Activated T-helper 1 cell treated with anti-CD3 and anti-CD28 coated beads, Interleukin-2, amount 50 U/mL, for 16 hours (primary cell): ENCODE measurements around the gene SDK1.

Experiments used
- DNase-seq, 2 donors: peaks; one replicate each; pipeline ENCODE4 v3.0.0-alpha.2; 2020; ENCODE audit warnings: low read depth in 1 of 2, low spot score in 1 of 2

SDK1 gene

DNA sequence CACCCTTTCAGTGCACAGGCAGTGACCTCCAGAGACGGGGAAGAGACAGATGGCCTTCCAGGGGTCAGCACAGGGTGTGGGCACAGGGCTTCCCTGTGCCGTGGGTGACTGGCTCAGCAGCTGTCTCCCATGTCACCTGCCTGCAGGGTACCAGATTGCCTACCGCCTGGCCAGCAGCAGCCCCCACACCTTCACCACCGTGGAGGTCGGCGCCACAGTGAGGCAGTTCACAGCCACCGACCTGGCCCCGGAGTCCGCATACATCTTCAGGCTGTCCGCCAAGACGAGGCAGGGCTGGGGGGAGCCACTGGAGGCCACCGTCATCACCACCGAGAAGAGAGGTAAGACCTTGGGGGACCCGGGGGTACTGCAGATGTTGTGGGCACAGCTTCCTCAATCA lies 844.5 kb downstream of the SDK1 start:
- no peak for DNase-seq

DNA sequence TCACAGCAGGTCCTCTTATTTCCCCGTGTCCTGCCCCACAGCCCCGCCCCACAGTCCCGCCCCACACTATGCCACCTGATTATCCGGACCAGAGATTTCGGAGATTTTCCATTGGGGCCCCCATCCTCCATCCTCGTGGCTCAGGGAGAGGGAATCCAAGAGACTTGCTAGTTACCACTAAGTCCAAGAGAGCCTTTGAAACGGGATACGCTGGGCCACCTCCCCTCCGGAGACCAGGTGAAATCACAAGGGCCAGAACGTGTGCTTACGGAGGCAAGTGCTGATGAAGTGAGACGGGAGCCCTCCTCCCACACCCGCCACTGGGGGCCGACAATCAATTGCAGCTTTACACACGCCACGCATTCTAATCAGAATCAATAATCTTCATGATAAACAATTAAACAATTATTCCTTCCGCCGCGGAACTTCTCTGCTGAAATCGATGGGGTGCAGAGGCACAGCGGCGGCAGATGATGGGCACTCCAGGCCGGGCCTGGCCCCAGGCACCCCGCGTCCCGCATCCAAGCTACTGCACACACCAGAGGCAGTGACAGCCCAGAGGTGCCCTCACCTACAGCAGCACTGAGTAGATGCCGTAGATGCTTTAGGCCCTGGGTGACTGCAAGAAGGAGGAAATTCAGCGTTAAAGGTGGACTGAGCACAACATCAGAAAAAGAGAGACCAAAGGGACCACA lies 847.0 kb downstream of the SDK1 start:
- no peak for DNase-seq

DNA sequence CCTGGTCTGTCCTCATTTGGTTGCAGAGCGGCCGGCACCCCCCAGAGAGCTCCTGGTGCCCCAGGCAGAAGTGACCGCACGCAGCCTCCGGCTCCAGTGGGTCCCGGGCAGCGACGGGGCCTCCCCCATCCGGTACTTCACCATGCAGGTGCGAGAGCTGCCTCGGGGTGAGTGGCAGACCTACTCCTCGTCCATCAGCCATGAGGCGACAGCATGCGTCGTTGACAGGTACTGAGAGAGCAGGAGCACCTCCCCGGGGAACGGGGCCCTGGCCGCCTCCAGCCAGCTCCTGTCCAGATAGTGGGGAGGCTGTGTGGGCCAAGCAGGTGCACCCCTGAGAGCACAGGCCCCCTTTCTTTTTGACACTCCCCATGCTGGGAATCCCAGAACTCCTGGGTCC lies 848.2 kb downstream of the SDK1 start:
- DNase-seq = no peak

DNA sequence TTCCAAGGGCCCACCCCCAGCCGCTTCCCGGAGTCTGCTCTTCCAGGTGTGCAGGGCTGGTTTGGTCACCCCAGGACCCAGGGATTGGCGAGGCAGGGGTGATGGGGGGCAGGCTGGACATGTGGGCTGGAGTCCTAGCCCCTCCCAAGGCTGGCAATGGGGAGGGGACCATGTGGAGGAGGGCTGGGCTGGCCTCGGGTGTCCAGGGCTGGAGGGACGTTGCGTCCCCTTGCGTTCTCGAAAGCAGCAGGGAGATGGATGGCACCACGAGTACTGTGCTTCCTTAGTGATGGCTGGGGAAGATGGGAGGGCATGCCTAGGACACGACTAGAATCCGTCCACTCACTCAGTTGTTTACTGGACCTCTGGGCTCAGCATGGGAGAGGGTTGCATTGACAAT lies 848.6 kb downstream of the SDK1 start:
- DNase-seq = no peak

DNA sequence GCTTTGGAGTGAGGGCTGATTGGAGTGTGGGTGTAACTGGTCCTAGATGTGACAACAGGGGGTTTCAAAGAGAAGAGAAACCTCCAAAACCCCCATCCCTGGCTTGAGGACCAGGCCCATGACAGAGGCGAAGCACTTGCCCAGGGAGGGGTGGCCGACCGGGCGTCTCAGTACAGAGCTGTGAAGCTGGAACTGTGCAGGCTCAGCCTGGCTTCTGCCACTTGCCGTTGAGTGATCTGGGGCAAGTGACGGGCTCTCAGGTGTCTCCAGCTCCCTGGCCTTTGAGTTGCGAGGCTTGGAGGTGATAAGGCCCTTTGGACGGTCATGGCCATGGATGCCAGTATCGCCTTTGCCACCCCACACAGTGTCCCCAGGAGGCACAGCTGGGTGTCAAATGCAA lies 849.7 kb downstream of the SDK1 start:
- no peak for DNase-seq

DNA sequence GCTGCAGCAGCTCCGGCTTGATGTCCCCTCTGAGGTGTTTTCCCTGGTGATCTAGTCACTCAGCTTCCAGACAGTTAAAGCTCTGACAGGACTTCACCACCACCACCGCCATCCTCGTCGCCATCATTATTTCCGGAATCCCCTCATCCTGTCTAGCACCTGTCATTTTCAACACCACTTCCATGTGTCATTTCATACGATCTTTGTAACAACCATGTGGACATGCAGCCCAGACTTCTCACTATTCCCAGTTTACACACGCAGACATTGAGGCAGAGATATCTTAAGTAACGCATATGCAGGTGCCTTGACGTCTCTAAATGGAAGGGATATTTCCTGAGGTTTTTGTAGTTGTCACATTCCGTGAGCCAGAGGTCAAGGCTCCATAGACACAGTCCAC lies 850.5 kb downstream of the SDK1 start:
- DNase-seq = no peak

DNA sequence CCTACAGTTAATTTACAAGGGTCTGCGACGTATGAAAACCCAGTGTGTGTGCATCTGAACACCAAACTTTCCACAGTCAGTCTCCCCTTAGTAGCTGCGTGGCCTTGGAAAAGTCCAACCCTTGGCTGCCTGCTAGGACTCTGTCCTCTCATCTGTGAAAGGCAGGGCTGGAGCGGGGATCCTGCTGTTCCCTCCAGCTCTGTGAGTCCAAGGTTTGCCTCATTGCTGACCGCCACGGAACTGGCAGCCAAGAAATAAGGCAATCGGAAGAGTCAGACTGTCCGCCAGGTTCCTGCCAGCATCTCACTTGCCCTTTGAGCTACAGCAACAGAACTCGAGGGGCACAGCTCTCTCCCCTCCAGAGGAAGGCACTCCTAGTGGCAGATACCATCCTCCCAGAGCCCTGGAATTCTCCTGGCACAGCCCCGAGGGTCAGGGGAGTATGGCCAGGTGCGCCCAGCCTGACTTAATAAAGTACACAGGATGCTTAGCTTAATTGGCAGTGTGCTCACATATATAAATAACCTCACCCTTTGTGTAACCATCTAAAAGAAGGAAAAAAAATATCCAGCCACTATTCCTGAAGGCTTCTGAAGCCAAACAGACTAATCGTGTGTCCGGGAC lies 851.0 kb downstream of the SDK1 start:
- no peak for DNase-seq

DNA sequence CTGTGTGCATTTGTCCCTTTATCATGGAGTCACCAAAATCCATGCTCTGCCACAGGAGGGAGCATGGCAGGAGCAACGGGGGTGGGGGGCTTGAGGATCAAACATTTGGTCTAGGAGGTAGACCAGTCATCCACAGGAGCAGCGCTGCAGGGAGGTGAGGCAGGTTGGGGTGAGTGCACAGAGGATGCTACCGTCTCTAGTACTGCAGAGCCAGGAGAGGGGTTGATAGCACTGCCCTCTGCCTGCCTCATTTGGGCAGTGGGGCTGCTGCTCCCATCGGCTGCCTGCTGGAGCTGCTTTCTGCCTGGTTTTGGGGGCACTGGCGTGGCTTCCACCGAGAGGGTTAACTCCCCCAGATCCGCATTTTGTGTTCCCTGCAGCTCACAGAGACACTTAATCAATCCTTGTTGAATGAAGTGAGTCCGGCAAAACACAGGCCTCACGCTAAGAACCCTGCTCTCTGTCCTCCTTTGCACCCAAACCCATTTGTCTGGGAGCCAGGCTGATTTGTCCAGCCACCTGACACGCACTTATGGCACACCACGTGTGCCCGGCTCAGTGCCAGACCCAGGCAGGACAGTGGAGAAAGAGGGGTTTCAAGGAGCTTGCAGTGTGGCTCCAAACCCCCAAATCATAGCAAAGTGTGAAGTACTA lies 854.0 kb downstream of the SDK1 start:
- no peak for DNase-seq

DNA sequence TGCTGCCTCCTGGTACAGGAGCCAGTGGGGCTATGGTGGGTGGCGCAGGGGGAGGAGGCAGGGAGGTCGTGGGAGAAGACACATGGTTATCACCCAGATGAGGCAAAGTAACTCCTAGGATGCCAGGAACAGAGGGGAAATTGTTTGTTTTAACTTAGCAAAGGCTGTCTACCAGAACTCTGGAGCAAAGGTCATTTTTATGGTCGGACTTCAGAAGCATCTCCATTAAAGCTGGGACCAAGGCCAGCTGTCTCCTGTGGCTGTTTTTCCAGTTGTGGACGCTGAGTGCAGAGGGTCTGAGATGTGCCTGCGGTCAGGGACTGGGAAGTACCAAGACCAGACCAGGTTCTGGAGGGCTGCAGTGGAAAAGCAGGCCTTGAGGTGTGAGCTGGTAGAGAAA lies 855.1 kb downstream of the SDK1 start:
- no peak for DNase-seq

DNA sequence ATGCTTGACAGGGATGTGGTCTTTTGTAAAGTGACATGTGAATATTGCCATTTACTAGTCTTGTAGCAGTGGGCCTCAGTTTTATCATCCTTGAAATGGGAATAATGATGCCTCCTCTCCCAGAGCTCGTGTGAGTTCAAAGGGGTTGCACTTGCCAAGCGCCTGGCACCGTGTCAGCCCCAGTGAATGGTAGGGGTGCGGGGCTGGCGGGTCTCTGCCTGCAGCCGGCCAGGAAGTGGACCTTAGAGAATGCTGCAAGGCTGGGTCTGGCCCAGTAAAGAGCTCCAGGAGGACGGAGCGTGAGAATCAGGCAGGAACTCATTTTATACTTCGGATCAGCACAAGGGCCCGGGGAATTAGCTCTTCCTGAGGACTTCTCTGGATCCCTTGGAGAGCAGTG lies 856.6 kb downstream of the SDK1 start:
- DNase-seq = no peak

DNA sequence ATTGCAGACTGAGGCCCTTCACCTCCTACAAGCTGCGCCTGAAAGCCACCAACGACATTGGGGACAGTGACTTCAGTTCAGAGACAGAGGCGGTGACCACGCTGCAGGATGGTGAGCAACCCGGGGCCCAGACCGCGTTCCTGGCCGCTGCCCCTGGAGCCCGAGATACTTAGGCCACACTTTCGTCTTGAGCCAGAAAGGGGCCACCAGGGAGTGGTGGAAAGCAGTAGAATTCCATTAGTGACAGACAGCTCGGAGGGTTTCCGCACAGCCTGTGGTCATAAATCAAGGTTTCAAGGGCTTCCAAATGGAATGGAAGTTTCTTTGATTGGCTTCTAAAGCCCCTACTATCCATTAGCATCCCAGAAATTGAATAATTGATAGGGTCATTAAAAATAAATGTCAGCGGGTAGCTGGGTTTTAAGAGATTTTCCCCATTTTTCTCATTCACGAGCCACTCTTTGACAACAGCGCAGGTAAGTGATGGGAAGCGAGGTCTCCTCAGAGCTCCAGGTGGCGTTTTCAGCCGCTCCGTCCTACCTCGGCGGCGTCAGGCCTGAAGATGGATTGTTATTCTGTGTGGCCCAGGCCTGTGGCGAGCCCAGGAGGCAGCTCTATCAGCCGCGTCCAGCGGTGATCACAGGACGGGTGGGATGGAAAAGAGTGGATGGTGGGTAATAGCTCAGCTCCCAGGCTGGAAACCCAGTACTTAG lies 857.5 kb downstream of the SDK1 start:
- DNase-seq = no peak

DNA sequence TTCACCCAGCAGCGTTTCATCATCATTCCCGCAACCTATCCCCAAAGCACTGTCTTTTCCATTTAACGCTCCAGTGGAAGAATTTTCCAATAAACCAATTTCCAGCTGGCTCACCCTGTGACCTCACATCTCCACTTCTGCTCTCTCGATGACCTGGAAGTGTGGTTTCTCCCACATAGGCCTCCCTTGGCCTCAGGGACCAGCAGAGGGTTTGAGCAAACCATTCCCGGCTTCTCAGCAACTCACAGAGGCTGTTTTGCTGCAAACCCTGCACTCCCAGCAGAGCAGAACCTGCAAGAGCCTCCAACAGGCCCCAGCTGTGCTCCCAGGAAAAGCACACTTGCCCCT lies 858.1 kb downstream of the SDK1 start:
- no peak for DNase-seq

DNA sequence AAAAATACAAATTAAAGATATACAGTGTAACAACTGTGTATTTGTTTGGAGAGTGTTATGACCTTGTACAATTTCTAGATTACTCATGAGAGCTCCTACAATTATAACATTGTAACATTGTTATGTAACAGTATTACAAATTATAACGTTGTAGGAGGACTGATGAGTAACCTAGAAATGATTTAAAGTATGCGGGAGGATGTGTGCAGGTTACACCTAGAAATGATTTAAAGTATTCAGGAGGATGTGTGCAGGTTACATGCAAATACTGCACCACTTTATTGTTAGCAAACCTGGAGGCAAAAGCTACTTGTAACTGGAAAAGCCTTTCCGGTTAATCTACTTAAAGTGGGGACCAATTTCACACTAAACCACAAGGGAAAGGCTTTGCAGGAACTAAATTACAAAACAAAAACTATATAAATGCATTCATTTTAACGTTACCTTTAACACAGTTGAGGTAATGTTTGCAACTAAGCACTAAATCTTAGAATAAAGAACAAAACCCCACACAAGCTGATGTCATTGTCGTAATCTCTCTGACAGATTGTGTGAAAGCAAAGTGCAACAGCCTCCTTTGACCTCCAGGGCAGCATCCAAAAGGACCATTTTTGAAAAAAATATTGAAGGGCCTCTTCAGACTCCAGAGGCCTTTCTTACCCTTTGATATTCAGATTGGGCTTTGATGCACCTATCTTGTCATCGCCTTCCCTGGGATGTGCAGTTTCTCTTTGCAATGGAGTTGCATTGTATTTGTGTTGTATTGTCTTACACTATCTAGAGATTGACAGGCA lies 858.9 kb downstream of the SDK1 start:
- no peak for DNase-seq

DNA sequence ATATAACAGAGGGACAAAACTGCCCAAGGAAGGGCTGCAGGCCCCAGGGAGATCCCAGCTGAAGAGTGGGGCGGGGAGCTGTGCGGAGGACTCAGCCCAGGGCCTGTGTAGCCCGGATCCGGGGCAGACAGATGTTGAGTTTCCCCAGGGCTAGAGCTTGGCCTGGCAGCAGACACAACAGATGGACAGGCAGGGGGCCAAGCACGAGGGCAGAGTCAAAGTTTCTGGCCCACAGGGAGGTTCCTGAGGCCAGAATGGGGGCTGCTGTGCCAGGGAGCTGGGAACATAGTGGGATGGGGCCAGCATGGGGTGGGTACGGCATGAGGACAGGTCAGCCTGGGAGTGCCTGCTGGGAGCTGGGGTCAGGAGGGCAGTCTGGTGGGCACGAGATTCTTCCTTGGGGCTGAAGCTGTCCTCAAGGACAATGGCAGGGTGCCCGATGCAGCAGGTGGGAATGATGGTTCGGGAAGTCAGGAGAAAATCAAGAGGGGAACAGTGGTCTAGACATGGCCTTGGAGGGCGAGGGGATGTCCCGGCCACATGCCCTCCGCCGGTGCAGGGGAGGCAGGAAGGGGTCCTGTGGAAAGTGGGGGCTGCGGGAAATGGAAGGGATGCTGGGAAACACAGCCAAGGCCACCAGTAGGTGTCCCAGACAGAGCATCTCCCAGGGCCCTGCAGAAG lies 862.0 kb downstream of the SDK1 start:
- DNase-seq = no peak

DNA sequence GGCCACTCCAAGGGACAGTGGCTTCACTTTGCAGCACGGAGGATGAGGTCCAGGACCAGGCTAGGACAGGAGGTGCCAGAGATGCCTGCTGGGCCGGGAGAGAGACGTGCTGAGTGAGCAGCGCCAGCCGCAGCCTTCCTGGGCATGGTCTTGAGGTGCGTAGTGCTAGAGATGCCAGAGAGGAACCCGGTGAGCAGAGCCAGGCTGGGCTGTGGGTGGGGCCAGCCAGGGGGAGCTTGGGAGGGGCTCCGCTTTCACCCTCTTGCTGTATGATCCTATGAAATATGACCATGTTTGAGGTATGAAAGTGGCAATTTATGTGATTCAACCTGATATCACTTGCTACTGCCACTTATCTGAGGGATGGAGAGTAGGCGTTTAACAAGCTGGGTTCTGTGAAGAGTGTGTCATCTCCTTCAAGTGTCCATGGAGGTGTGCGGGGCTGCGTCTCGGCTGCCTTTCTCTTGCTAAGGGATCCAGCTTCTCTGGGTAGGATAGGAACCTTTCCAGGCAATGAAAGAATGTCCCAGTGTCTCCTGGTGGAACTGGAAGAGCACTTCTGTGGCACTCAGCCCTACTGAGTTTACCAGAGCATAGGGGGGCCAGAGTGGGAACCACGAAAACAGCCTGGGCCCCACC lies 862.6 kb downstream of the SDK1 start:
- DNase-seq = no peak

DNA sequence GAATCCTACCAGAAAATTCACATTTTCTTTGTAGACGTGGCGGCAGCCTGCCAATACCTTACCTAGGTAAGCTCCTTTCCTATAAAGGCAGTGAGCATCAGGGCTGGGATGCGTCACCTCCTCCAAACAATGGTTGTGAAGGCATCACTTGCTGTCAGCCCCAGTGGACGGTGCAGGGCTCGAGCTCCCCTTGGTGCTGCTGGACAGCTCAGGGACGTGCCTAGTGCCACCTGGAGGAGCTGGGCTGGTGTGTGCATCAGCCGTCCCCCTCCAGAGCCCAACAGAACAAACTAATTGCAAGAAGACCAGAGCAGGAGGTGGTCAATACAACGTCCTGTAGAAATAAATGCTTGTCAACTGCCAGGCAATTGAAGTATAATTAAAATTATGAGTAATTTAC lies 863.5 kb downstream of the SDK1 start:
- no peak for DNase-seq

DNA sequence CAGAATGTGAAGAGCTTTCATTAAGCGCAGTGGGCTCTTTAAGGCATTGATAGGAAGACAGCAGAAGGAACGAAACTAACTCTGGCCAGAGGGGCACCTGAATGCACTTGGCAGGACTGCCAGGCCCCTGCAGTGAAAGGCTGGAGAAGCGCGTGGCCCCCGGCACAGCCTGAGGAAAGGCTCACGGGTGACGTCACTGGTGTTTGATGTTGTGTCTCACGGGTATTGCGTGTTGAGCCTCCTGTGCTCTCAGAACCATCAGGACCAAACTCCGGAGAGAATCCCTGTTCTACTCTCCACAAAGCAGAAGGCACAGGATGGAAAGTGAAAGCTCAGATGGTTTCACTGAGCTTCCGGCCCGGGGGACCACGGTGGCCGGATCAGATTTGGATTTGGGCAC lies 865.3 kb downstream of the SDK1 start:
- no peak for DNase-seq

DNA sequence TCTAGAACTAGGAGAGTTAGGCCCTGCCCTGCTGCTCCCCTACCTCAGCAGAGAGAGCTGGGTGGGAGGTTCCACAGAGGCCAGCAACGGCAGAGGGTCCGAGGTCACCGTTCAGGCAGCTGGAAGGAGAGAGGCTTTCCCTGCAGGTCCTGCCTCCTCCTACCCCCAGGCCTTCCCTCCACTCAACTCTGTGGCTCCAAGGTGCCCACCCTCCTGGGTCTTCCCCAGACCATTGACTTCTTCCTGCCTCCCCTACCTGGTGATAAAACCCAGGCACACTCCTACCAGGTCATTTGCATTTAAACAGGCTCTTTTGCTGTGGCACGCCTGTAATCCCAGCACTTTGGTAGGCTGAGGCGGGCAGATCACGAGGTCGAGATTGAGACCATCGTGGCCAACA lies 865.8 kb downstream of the SDK1 start:
- DNase-seq = no peak

DNA sequence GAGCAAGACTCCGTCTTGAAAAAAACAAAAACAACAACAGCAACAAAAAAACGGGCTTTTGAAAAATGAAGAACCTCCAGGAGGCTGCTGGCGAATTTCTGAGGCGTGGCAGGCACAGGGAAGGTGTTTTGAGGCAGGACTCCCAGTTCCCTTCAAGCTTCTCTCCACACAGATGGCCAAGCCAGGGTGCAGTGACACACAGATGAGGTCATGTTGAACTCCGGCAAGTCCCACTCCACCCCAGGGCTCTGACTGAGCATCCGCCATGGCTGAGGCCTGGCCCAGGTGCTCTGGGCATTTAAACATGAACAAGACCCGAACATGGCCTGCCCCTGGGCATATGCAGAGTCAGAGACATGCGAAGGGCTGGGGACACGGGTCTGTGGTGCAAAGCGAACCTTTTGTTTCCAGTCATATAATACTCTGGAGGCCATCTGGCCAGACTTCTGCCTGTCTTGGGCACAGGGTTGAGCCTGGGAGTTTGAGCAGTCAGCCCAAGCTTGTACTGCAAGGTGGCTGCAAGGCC lies 866.4 kb downstream of the SDK1 start:
- DNase-seq = no peak

DNA sequence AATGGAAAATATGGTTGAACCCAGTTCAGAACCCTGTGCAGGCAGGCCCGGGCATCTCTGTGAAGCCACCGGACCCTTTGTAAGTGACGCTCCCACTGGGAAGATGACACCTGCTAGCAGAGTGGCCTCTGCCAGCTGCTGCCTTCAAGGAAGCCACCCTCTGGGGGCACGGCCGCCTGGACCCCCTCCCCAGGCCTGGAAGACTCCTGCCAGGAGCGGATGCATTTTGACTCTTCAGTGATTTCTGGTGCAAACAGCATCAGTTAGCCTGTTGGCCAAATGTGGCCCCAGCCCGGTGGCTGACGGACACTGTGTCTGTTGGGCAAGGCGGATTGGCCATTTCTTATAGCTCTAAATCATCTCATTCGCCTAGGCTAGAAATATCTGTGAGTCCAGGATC lies 867.0 kb downstream of the SDK1 start:
- DNase-seq = no peak
